K562 (cell line): ENCODE data around the gene SCFD2. TPM values are rescaled to one million over a fixed set of nuclear protein-coding genes. Genes with fewer than 3 reads are reported as not detected.

Experiments used
- ATF3 ChIP-seq, 2 experiments: fragments of 450-650 bp in 1 of 2; sonication (generic) in 1 of 2; formaldehyde crosslinking in 1 of 2; IDR thresholded peaks in 1 of 2; conservative IDR thresholded peaks in 1 of 2; 2 replicates each; pipeline versions ENCODE4 v1.6.1 to v1.8.1; 2016 to 2023; ENCODE audit warnings: mild to moderate bottlenecking in 2 of 2, moderate library complexity in 2 of 2, inconsistent platforms in 1 of 2, missing genetic modification reagents in 1 of 2
- FOS ChIP-seq: IDR thresholded peaks from 3 replicates; pipeline ENCODE4 v1.6.1; 2011; ENCODE audit not compliant: insufficient read length; ENCODE audit errors: extremely low read depth
- PCBP1 ChIP-seq: fragments of 200-400 bp; formaldehyde crosslinking; IDR thresholded peaks from 2 replicates; pipeline ENCODE4 v1.6.1; 2018; ENCODE audit warnings: mild to moderate bottlenecking, low read depth, low read length; ENCODE audit not compliant: poor library complexity, severe bottlenecking
- TAF7 ChIP-seq: fragments of 450-650 bp; IDR thresholded peaks from 2 replicates; pipeline ENCODE4 v1.6.1; 2016; ENCODE audit warnings: missing genetic modification characterization, missing compliant biosample characterization
- TEAD1 ChIP-seq, 2 experiments: fragments of 450-650 bp in 1 of 2; sonication (generic) in 1 of 2; formaldehyde crosslinking; IDR thresholded peaks; 2 replicates each; pipeline versions ENCODE4 v1.4.0 to v1.8.0; 2020 to 2022; ENCODE audit warnings: mild to moderate bottlenecking in 2 of 2, missing genetic modification reagents in 1 of 2
- ZSCAN32 ChIP-seq: fragments of 450-650 bp; formaldehyde crosslinking; IDR thresholded peaks from 2 replicates; pipeline ENCODE4 v1.4.0; 2020; ENCODE audit warnings: mild to moderate bottlenecking, moderate library complexity
- polyA plus RNA-seq, 8 experiments: library from polyadenylated mRNA; depleted of rRNA in 4 of 8; stranded (reverse) in 5 of 8; unstranded in 3 of 8; fragments of >200 nt; fragmentation: Nextera tagmentation in 2 of 8; fragmentation: Illumina TruSeq in 1 of 8; extraction: Ambion mirVana in 2 of 8; extraction: Trizol in 1 of 8; gene quantifications; 2 replicates each; pipeline versions ENCODE4 v1.2.1 to v1.2.3, GENCODE V29; 2011 to 2014; ENCODE audit warnings: inconsistent platforms in 1 of 8, missing spikeins in 1 of 8
- total RNA-seq, 7 experiments: library from RNA; depleted of rRNA in 6 of 7; stranded (reverse); fragments of >200 nt in 6 of 7; fragmentation: Illumina TruSeq in 2 of 7; extraction: Trizol in 2 of 7; gene quantifications; 2 replicates each; pipeline versions ENCODE4 v1.2.1 to v1.2.3, GENCODE V29; 2011 to 2021; ENCODE audit warnings: low replicate concordance in 1 of 7
- TF ChIP-seq, protein P1 (sequence below): fragments of 250-450 bp; sonication (Bioruptor Pico); IDR thresholded peaks from 2 replicates; pipeline ENCODE4 v1.5.0; 2021
- TF ChIP-seq, protein P2 (sequence below): fragments of 450-650 bp; IDR thresholded peaks from 2 replicates; pipeline ENCODE4 v1.6.1; 2016

The SCFD2 gene
- total and polyA plus RNA-seq, 9 of the 15 experiments (the other 6 are each of a cell fraction or from before 2014, with no cell fraction given) = 5.7 to 30.3 (median 22.8) TPM

DNA sequence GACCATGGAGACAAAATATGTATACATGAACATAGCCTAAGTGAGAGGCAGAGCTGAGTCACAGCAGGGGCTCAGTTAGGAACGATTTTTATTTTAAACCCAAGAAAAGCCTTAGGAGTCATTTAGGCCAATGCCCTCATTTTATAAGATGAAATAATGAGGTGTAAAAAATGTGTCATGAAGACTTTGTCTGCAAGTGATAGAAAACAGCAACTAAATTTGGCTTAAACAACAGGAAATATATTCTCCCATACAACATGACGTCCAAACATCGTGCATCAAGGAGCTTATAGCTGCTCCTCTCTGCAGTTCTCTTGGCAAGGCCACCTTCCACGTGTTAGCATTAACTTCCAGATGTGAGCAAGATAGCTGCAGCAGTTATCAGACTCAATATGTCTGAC lies 16.8 kb downstream of the SCFD2 start (continued):
- TF ChIP-seq, protein P1, sequence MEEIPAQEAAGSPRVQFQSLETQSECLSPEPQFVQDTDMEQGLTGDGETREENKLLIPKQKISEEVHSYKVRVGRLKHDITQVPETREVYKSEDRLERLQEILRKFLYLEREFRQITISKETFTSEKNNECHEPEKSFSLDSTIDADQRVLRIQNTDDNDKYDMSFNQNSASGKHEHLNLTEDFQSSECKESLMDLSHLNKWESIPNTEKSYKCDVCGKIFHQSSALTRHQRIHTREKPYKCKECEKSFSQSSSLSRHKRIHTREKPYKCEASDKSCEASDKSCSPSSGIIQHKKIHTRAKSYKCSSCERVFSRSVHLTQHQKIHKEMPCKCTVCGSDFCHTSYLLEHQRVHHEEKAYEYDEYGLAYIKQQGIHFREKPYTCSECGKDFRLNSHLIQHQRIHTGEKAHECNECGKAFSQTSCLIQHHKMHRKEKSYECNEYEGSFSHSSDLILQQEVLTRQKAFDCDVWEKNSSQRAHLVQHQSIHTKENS = no peak
- TF ChIP-seq ZSCAN32 (CRISPR knock-in tag) (no peak), TAF7 (no peak), PCBP1 (no peak), ATF3 (IDR thresholded peaks at IDR 0.05) (no peak), ATF3 (CRISPR knock-in tag; conservative IDR thresholded peaks at IDR 0.05) (no peak), TEAD1 (CRISPR knock-in tag; IDR thresholded peaks at IDR 0.05) (no peak), FOS (no peak)
- TF ChIP-seq, protein P2, sequence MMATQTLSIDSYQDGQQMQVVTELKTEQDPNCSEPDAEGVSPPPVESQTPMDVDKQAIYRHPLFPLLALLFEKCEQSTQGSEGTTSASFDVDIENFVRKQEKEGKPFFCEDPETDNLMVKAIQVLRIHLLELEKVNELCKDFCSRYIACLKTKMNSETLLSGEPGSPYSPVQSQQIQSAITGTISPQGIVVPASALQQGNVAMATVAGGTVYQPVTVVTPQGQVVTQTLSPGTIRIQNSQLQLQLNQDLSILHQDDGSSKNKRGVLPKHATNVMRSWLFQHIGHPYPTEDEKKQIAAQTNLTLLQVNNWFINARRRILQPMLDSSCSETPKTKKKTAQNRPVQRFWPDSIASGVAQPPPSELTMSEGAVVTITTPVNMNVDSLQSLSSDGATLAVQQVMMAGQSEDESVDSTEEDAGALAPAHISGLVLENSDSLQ = no peak
